HG03060 (cell line): ENCODE measurements around the gene RABGEF1.
"Not testable (repeated sequence)": the region's sequence is repeated elsewhere in the genome, so short reads cannot be mapped to it uniquely, and the experiment has no call there.

ENCODE experiments used
- ATAC-seq: cut with Tn5 transposase; IDR thresholded peaks from one replicate; pipeline ENCODE4 v1.9.1; 2021; ENCODE audit warnings: low read depth, moderate number of reproducible peaks; ENCODE audit not compliant: unreplicated experiment

RABGEF1 gene

GRCh38 chr7:66845379-66846095 lies 105.0 kb downstream of the RABGEF1 start:
- ATAC-seq: no peak

- not testable (repeated sequence) for ATAC-seq
These were observed 105.5 kb downstream of the RABGEF1 start for GRCh38 chr7:66846096-66846445.

DNA sequence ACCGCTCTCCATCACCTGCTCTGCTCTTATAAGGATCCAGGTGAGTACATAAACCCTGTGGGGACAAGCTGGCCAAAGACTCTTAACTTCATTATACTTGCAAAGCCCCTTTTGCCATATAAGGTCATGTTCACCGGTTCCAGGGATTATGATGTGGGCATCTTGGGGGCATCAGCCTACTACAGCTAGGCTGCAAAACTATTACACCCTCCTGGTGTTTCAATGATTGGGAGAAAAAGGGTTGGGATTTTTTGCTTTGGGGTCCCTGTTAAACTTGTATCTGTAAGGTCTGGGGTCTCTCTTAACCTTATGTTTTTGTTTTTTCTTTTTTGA lies 107.0 kb downstream of the RABGEF1 start:
- not testable (repeated sequence) for ATAC-seq

DNA sequence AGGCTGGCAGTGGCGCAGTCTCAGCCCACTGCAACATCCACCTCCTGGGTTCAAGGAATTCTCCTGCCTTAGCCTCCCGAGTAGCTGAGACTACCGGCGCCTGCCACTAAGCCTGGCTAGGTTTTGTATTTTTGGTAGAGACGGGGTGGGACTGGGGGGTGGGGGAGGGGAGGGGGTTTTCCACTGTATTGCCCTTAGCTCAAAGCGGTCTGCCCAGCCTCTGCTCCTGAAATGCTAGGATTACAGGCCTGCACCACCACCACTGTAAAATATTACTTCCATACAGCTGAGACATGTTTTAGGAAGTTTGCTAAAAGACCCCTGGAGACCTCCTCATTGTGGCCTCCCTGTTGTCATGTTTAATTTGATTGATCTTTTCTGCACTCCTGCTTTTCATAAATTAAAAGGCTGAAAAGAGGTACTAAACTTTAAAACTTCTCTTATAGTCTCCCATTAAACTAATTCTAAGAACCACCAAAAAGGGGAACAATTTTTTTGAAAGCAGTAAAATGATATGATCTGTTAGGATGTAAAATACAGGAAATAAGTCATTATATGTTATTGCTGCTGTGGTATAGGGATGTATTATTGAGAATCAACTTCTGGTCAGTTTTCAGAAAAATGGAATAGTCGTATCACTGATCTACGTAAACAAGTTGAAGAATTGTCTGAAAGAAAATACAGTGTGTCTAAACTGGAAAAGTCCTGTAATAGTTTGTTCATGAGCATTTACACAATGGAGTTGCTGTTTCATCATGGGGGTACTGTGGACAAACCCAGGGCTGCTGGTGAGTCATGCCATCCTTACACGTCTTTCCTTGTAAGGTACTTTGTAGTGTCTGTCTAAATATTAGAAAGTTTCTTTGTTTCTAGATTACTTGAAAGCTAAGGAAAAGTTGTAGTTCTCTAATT lies 107.6 kb downstream of the RABGEF1 start:
- ATAC-seq: no peak

DNA sequence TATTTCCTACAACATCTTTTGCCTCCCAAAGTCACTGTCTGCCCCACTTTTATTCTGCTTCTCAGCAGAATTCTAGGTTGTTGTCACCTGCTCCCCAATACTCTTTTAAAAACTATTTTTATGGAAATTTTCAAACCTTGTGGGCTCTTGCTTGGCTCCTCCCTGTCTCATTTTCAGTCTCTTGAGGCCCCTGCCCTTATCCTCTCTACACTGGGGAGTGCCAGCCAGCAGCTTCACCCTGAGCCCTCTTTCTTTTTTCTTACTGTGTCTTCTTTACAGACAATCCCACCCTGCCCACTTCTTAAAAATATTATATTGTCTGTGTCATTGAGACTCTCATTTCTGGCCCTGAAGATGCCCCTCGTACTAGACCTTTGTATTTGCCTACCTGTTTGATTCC lies 118.8 kb downstream of the RABGEF1 start:
- ATAC-seq: no peak

DNA sequence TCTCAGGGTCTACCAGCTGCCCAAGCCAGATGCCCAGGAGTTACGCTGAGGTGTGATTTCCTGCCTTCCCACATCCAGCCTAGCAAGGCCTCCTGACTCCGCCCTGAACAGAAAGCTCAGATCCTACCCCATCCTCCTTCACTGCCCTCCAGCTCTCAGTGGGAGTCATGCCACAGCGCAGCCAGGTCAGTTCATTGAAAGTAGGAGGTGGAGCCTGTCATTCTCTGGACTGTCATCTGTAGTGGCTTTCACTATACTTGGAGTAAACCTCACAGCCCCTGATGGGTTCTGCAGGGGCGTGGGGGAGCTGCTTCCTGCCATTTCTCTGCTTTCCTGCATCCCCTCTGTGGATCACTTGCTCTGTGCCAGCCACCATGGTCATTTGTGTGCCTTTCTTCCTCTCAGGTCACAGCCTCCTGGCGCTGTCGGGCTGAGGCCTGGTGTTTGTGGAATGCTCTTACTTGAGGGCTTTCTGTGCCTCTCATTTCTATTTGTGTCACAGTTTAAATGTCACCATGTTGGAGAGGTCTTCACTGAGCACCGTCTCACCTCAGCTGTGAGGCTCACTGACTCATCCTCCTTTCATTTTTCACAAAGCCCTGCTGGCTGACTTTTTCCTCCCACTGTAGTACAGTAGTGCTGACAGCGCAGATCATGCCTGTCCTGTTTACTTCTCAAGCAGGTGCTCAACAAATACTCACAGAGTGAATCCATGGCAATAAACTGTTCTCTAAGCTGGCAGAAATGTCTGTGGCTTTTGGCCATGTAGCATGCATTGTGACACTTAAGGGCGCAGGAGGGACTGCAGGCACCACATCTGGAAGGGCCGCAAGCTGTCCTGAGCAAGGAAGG lies 119.5 kb downstream of the RABGEF1 start:
- no peak for ATAC-seq

DNA sequence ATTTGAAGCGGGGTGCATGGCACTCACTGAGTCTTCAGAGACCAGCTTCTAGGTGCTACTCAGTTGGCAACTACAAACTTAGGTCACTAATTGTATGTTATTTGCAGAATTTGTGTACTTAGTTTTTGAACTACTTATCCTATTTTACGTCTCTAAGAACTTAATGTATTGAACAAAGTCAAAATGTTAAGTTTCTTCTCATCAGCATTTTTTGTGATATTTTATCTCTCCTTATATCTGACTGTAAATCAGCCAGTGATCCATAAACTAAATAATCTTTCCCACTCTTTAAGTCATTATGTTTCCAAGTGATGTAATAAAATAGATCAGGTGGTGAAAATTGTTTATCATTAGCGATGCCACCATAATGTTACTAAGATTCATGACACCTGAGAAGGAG lies 120.2 kb downstream of the RABGEF1 start:
- ATAC-seq: no peak
